Adrenal gland (tissue), 12 donors: Measurements from ENCODE around the gene UBE2J2. TPM values are rescaled to one million over a fixed set of nuclear protein-coding genes. Genes with fewer than 3 reads are reported as not detected.

ENCODE experiments used
- DNase-seq, 7 donors: peaks; one replicate each; pipeline ENCODE4 v3.0.0-alpha.2; 2019 to 2020
- H3K27ac ChIP-seq, 5 donors: fragments of 200-600 bp; sonication (generic) in 4 of 5; 1 replicate in 3 of 5; 2 replicates in 2 of 5; pipeline versions ENCODE4 v1.5.1 to v1.8.0; 2016 to 2020; ENCODE audit warnings: mild to moderate bottlenecking in 1 of 5
- H3K27me3 ChIP-seq: fragments of 200-600 bp; 2 replicates; pipeline ENCODE4 v1.8.0; 2021
- H3K36me3 ChIP-seq, 2 donors: fragments of 200-600 bp; replicated peaks in 1 of 2; 1 replicate in 1 of 2; 2 replicates in 1 of 2; pipeline versions ENCODE4 v1.5.1 to v1.8.0; 2018 to 2022
- H3K4me1 ChIP-seq, 2 donors: fragments of 200-600 bp; replicated peaks in 1 of 2; 1 replicate in 1 of 2; 2 replicates in 1 of 2; pipeline versions ENCODE4 v1.5.1 to v1.8.0; 2018 to 2021
- H3K4me3 ChIP-seq, 4 donors: fragments of 200-600 bp; sonication (generic) in 3 of 4; one replicate each; pipeline ENCODE4 v1.5.1; 2016 to 2018
- H3K9me3 ChIP-seq, 3 donors: fragments of 200-600 bp; sonication (generic) in 1 of 3; replicated peaks in 1 of 3; 1 replicate in 2 of 3; 2 replicates in 1 of 3; pipeline versions ENCODE4 v1.5.1 to v1.8.0; 2016 to 2021
- POLR2A ChIP-seq, 2 donors: fragments of 450-650 bp; IDR thresholded peaks; one replicate each; pipeline ENCODE4 v1.6.1; 2017; ENCODE audit warnings: antibody characterized with exemption in 2 of 2, mild to moderate bottlenecking in 2 of 2, moderate library complexity in 1 of 2
- WGBS, 4 donors: extraction: QIAGEN DNeasy Blood & Tissue Kit in 2 of 4; methylation state at CpG; one replicate each; pipeline versions ENCODE4 v1.1.5 to v1.1.7; 2013 to 2017; 5-methylcytosine and 5-hydroxymethylcytosine counted together
- intact Hi-C, 2 donors: fragments of 100-400 bp; cut with DNase I; formaldehyde crosslinking; loops; one replicate each; pipeline versions ENCODE4 v1.14.1 to v1.15.0; 2022 to 2023
- polyA plus RNA-seq, 3 donors: library from polyadenylated mRNA; stranded (reverse); fragments of 200-250 nt in 2 of 3; fragments of 350-450 nt in 1 of 3; fragmentation: Illumina TruSeq in 1 of 3; extraction: RNeasy Lipid Tissue Mini Kit (QIAGEN cat#74804) in 1 of 3; gene quantifications; one replicate each; pipeline ENCODE4 v1.2.3, GENCODE V29; 2013 to 2014
- total RNA-seq, 9 donors: library from RNA; depleted of rRNA in 4 of 9; stranded (reverse); fragments of >200 nt in 4 of 9; fragments of 120-200 nt in 1 of 9; fragmentation: NEBNext Ultra II Directional in 1 of 9; extraction: Animal tissue kit (Norgen Biotek cat#: 25700) in 1 of 9; gene quantifications; one replicate each; pipeline versions ENCODE4 v1.1.0 to v1.2.4, GENCODE V29; 2013 to 2023
- TF ChIP-seq, protein P1 (sequence below), 6 experiments: fragments of 450-650 bp in 4 of 6; fragments of 200-600 bp in 2 of 6; sonication (generic) in 1 of 6; IDR thresholded peaks; 1 replicate in 5 of 6; 2 replicates in 1 of 6; pipeline versions ENCODE4 v1.5.1 to v1.8.0; 2016 to 2021; ENCODE audit warnings: antibody characterized with exemption in 6 of 6, mild to moderate bottlenecking in 2 of 6, moderate library complexity in 1 of 6
- donor health status: healthy with polysubstance abuse.
- donor health status: Bipolar disorder and iron deficiency.
- donor health status: DM: yes; HTN: yes; CAD: no.
- donor health status: DM: no; HTN: no; CAD: no.
- donor health status: DM: no; HTN: no; CAD: no.
- donor health status: DM: yes; HTN: yes; CAD: no.

Gene UBE2J2
- total and polyA plus RNA-seq, 12 donors, result 30.1 to 74.4 (median 49.8) TPM

DNA sequence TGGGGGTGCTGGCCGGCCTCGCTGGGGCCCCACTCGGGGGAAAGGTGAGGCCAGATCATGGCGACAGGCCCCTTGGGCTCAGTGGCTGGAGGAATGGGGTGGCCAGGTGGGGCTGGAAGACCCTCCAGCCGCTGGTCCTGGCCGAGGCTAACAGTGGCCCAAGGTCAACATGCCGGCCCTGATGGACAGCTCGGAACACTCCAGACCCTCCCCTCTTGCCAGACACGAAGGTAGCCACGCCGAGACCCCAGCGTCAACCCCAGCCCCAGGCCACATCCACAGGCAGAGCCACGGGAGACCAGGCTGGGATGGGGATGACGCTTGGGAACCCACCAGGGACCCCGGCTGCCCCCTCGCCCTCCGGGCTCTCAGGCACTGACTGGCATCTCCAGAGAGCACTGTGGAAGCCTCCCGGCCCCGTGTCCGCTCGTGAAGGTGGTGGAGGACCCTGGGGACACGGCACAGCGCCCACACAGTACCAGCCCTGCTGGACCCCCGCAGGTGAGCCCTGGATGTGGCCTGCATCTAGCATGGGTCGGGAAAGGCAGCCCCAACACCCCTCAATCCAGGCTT lies 26.2 kb downstream of the UBE2J2 start:
- TF ChIP-seq, protein P1, sequence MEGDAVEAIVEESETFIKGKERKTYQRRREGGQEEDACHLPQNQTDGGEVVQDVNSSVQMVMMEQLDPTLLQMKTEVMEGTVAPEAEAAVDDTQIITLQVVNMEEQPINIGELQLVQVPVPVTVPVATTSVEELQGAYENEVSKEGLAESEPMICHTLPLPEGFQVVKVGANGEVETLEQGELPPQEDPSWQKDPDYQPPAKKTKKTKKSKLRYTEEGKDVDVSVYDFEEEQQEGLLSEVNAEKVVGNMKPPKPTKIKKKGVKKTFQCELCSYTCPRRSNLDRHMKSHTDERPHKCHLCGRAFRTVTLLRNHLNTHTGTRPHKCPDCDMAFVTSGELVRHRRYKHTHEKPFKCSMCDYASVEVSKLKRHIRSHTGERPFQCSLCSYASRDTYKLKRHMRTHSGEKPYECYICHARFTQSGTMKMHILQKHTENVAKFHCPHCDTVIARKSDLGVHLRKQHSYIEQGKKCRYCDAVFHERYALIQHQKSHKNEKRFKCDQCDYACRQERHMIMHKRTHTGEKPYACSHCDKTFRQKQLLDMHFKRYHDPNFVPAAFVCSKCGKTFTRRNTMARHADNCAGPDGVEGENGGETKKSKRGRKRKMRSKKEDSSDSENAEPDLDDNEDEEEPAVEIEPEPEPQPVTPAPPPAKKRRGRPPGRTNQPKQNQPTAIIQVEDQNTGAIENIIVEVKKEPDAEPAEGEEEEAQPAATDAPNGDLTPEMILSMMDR (IDR thresholded peaks at IDR 0.05), result no peak
- no peak for TF ChIP-seq POLR2A (IDR thresholded peaks at IDR 0.05)

DNA sequence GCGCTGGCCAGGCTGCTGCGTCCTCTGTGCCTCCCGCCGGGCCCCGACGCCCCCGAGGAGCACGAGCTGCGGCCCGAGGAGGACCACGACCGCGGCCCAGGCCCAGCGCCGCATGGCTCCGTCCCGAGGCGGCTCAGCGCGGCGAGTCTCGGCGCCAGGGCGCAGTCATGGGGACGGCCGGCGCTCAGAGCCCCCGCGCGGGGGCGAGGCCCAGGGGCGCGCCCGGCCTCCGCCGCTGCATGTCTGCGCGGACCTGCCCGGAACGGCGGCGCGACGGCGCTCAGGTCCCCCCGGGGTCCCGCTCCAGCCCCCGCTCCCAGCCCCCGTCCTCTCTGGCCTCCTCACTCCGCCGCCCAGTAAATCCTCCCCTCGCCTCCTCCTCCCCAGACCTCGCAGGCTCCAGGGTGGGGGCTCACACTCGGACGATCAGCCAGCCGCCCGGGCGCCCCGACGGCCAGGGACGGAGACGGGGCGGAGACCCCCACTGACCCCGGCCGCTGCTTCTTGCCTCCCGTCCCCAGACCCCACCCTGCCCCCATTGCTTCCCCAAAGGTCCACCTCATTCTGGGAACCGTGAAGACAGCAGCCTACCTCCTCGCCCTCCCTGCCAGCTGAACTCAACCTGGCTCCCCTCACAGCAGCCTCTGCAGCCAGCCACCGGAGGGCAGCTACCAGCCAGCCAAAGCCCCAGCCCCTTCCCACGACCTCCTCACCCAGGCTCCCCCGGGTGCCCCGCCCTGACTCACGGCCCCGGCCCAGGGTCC lies 26.9 kb downstream of the UBE2J2 start, which contains the start of gene C1QTNF12:
C1QTNF12 (minus strand) TSS at position 146 of the 764 bp plus-strand sequence; CDS start at position 114, 32 bp downstream.
- peaks cover 13% of the 10 kb centered on the region for H3K27me3 ChIP-seq
- H3K36me3 ChIP-seq, result no peaks in the 10 kb centered on the region
- no peak within 1 kb of the TSS for H3K4me3 ChIP-seq
- no peak for DNase-seq
- no peak for TF ChIP-seq POLR2A (IDR thresholded peaks at IDR 0.05)
- TF ChIP-seq, protein P1 (IDR thresholded peaks at IDR 0.05), result no peak
- intact Hi-C loops, result no loop called here
- WGBS, 4 donors, result 2 to 9% (median 4%) methylated on average over 10 to 74 of the region's 74 CpGs; no CpG with 5 or more reads in 1 of the 4 donors
- no peaks in the 10 kb centered on the region for H3K9me3 ChIP-seq
- H3K4me1 ChIP-seq, result no peaks in the 10 kb centered on the region
- H3K27ac ChIP-seq, result no peak within 1 kb of the TSS

More for the DNA sequence above, 26.2 kb downstream of the UBE2J2 start:
- intact Hi-C loops, result no loop called here
- no peak overlapping the region for H3K4me3 ChIP-seq
- H3K9me3 ChIP-seq, result no peaks in the 10 kb centered on the region
- no peaks in the 10 kb centered on the region for H3K4me1 ChIP-seq
- peaks cover 13% of the 10 kb centered on the region for H3K27me3 ChIP-seq
- DNase-seq, result no peak
- H3K27ac ChIP-seq, result no peak overlapping the region
- WGBS, 4 donors, result 57 to 87% (median 67%) methylated on average over 3 to 25 of the region's 25 CpGs
- H3K36me3 ChIP-seq, result peaks cover 0 to 2% of the 10 kb centered on the region in 2 donors

DNA sequence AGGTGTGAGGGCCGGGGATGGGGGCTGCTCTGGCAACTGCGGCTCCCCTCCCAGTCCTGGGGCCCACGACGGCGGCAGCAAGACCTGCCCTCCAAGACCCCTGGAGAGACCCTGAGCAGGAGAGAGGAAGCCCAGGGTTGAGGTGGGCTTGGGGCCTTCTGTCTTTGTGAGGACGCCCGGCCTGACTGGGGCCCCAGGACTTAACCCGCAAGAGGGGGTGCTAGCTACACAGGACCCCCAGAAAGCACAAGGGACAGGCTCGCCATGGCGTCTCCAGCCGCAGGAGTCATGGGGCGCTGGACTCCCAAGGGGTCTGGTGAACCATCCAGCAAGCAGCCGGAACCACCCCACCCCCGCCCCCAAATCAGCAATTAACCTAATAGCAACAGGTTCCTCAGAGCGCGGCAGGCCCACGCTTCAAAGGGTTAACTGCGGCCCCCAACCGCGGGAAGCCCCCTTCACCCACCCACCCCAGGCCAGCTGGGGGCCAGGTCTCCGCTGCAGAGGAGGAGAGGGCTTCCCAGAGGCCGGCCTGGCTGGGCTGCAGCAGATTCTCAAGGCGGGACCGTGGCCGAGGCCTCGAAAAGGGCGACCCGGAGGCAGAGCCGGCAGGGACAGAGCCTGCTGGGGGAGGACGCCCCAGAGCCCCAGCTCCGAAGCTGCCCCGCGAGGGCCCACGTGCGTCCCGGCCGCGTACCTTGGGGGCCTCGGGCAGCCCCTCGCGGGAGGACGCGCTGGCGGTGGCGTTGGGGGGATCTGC lies 27.7 kb downstream of the UBE2J2 start:
- Histone ChIP-seq H3K36me3 (no peaks in the 10 kb centered on the region), H3K27me3 (peaks cover 13% of the 10 kb centered on the region), H3K27ac (no peak overlapping the region), H3K4me3 (no peak overlapping the region), H3K4me1 (no peaks in the 10 kb centered on the region), H3K9me3 (no peaks in the 10 kb centered on the region)
- no peak for DNase-seq
- TF ChIP-seq, protein P1 (IDR thresholded peaks at IDR 0.05), result no peak
- no peak for TF ChIP-seq POLR2A (IDR thresholded peaks at IDR 0.05)
- WGBS, 4 donors, result 32 to 49% (median 43%) methylated on average over 15 to 45 of the region's 45 CpGs; no CpG with 5 or more reads in 1 of the 4 donors
- intact Hi-C loops, result no loop called here
